ENCODE results near the gene GALNT9. TPM values are rescaled to one million over a fixed set of nuclear protein-coding genes. Genes with fewer than 3 reads are reported as not detected.

The GALNT9 gene
- polyA plus RNA-seq, 3 donors = not detected

DNA sequence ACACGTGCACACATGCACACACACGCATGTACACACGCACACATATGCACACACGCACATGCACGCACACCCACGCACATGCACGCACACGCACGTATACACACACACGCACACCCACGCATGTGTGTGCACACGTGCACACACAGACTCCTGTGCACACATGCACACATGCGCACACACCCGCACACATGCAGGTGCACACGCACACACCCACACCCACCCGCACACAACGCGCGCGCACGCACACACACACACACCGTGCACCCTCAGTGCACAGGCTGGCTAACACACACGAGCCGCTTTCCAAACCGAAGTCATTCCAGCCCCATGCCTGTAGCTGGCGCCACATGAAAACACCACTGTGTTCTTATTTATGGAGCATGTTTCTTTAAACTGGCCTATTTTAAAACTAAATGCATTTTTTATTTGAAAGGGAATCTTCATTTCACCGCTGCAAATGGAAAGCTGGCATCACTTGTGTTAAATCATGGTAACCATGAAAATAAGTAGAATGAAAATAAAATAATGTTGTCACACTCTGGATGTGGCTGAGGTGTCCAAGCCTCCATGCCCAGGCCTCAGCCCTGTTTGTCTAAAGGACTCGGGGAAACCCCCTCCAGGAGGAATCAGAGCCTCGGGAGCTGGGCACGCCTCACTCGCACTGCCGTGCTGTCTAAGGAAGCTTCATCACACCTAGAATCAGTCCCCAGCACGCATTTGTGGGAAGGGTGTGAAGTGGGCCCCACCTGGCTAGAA lies 45.1 kb downstream of the GALNT9 start:
- no peak for DNase-seq
- Mint-ChIP-seq H3K27ac (no peak overlapping the region), H3K27me3 (ENCODE audit: low read depth in 3 of 3) (peaks cover 43 to 66% (median 51%) of the 10 kb centered on the region in 3 donors), H3K36me3 (peaks cover 0 to 1% of the 10 kb centered on the region in 2 donors), H3K9me3 (peaks cover 0 to 11% (median 4%) of the 10 kb centered on the region in 7 donors), H3K4me1 (no peaks in the 10 kb centered on the region), H3K4me3 (peak overlapping the region in 1 of 2 donors; percentile 59)
- intact Hi-C loops (cut with micrococcal nuclease) = no loop called here
- H3K27ac ChIP-seq (ENCODE audit: low read depth in 1 of 2, low read length in 2 of 2) = no peak overlapping the region
- no peaks in the 10 kb centered on the region for H4K20me1 ChIP-seq (ENCODE audit: insufficient read depth, low read length)
- 83% methylated on average over 20 of the region's 33 CpGs for WGBS (ENCODE audit: insufficient coverage)
- no peak for TF ChIP-seq CTCF (IDR thresholded peaks at IDR 0.05)
- no peaks in the 10 kb centered on the region for H3K9me3 ChIP-seq (replicated peaks in 1 of 2; ENCODE audit: control insufficient read depth in 1 of 2, insufficient read depth in 1 of 2, low read length in 2 of 2)
- no peak overlapping the region for H3K4me3 ChIP-seq (replicated peaks in 1 of 3; ENCODE audit: low read depth in 2 of 3, low read length in 3 of 3)
- H3K36me3 ChIP-seq (replicated peaks in 1 of 2; ENCODE audit: control insufficient read depth in 1 of 2, insufficient read depth in 2 of 2, low read length in 2 of 2) = no peaks in the 10 kb centered on the region
- no peak overlapping the region for H3K4me2 ChIP-seq (replicated peaks; ENCODE audit: extremely low read depth, low read length, poor library complexity, severe bottlenecking)
- peaks cover 0 to 29% of the 10 kb centered on the region in 2 donors for H3K27me3 ChIP-seq (ENCODE audit: control insufficient read depth in 2 of 2, insufficient read depth in 2 of 2, low read length in 2 of 2)
- no peaks in the 10 kb centered on the region for H3K79me2 ChIP-seq (ENCODE audit: insufficient read depth, low read length)
- no peak overlapping the region for H3K9ac ChIP-seq (ENCODE audit: insufficient read depth, low read length, poor library complexity, severe bottlenecking)
- no peak overlapping the region for H2AFZ ChIP-seq (ENCODE audit: insufficient read depth, low read depth, low read length, poor library complexity, severe bottlenecking)
- no peaks in the 10 kb centered on the region for H3K4me1 ChIP-seq (ENCODE audit: control insufficient read depth in 1 of 2, insufficient read depth in 2 of 2, low read length in 2 of 2)

- Histone ChIP-seq H3K4me3 (replicated peaks in 1 of 3; ENCODE audit: low read depth in 2 of 3, low read length in 3 of 3) (no peak overlapping the region), H3K79me2 (ENCODE audit: insufficient read depth, low read length) (no peaks in the 10 kb centered on the region), H3K9ac (ENCODE audit: insufficient read depth, low read length, poor library complexity, severe bottlenecking) (no peak overlapping the region), H3K27me3 (ENCODE audit: control insufficient read depth in 2 of 2, insufficient read depth in 2 of 2, low read length in 2 of 2) (peaks cover 0 to 29% of the 10 kb centered on the region in 2 donors), H3K4me2 (replicated peaks; ENCODE audit: extremely low read depth, low read length, poor library complexity, severe bottlenecking) (no peak overlapping the region), H3K27ac (ENCODE audit: low read depth in 1 of 2, low read length in 2 of 2) (no peak overlapping the region), H4K20me1 (ENCODE audit: insufficient read depth, low read length) (no peaks in the 10 kb centered on the region), H2AFZ (ENCODE audit: insufficient read depth, low read depth, low read length, poor library complexity, severe bottlenecking) (no peak overlapping the region), H3K9me3 (replicated peaks in 1 of 2; ENCODE audit: control insufficient read depth in 1 of 2, insufficient read depth in 1 of 2, low read length in 2 of 2) (no peaks in the 10 kb centered on the region), H3K36me3 (replicated peaks in 1 of 2; ENCODE audit: control insufficient read depth in 1 of 2, insufficient read depth in 2 of 2, low read length in 2 of 2) (no peaks in the 10 kb centered on the region), H3K4me1 (ENCODE audit: control insufficient read depth in 1 of 2, insufficient read depth in 2 of 2, low read length in 2 of 2) (no peaks in the 10 kb centered on the region)
- H3K36me3 Mint-ChIP-seq = peaks cover 0 to 1% of the 10 kb centered on the region in 2 donors
- no peak for TF ChIP-seq CTCF (IDR thresholded peaks at IDR 0.05)
- peaks cover 39 to 72% (median 52%) of the 10 kb centered on the region in 3 donors for H3K27me3 Mint-ChIP-seq (ENCODE audit: low read depth in 3 of 3)
- WGBS (ENCODE audit: insufficient coverage) = 33% methylated on average over 25 of the region's 39 CpGs
- H3K9me3 Mint-ChIP-seq = peaks cover 0 to 11% (median 4%) of the 10 kb centered on the region in 7 donors
- DNase-seq = no peak
- H3K4me3 Mint-ChIP-seq = peak overlapping the region in 1 of 2 donors; percentile 59
- intact Hi-C loops (cut with micrococcal nuclease) = no loop called here
- no peak overlapping the region for H3K27ac Mint-ChIP-seq
- H3K4me1 Mint-ChIP-seq = no peaks in the 10 kb centered on the region
Observed at GRCh38 chr12:132282950-132283771, 46.2 kb downstream of the GALNT9 start.
